IPS-15b (cell line): Measurements from ENCODE around the gene CCSER1.
"Not testable (repeated sequence)": the region's sequence is repeated elsewhere in the genome, so short reads cannot be mapped to it uniquely, and the experiment has no call there.

ENCODE experiments used
- H3K27me3 ChIP-seq: one replicate; pipeline ENCODE4 v1.6.1; 2013; ENCODE audit warnings: low read length; ENCODE audit not compliant: control insufficient read depth, insufficient read depth
- H3K36me3 ChIP-seq: one replicate; pipeline ENCODE4 v1.6.1; 2013; ENCODE audit warnings: low read length; ENCODE audit not compliant: control insufficient read depth, insufficient read depth
- H3K4me1 ChIP-seq: one replicate; pipeline ENCODE4 v1.6.1; 2013; ENCODE audit warnings: mild to moderate bottlenecking, low read length; ENCODE audit not compliant: control insufficient read depth, insufficient read depth
- H3K4me3 ChIP-seq: one replicate; pipeline ENCODE4 v1.5.1; 2013; ENCODE audit warnings: low read depth, low read length
- H3K9ac ChIP-seq: one replicate; pipeline ENCODE4 v1.6.1; 2013; ENCODE audit warnings: low read depth, mild to moderate bottlenecking, low read length
- H3K9me3 ChIP-seq: one replicate; pipeline ENCODE4 v1.6.1; 2013; ENCODE audit warnings: mild to moderate bottlenecking, low read length; ENCODE audit not compliant: control insufficient read depth, insufficient read depth

The CCSER1 gene

DNA sequence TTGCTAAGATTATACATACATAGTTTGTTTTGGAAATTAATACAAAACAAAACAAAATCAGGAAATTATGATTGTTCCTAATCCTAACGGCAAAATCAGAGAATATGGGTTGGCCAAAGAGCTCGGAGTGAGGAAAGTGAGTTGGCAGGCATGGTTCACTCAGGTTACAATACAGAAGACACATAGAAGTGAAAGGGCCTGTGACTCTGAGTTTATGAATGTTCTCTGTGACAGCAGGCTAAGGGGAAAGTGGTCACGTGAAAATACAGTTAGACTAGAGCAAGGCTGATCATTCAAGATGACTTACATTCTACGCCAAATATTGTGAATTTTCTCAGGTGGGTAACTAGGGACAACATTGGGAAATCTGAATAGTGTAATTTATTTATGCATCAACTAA, 1001.3 kb downstream of the CCSER1 start:
- Histone ChIP-seq H3K4me1 (peaks cover 4% of the 10 kb centered on the region), H3K9me3 (no peaks in the 10 kb centered on the region), H3K36me3 (no peaks in the 10 kb centered on the region), H3K9ac (no peak overlapping the region), H3K4me3 (no peak overlapping the region), H3K27me3 (no peaks in the 10 kb centered on the region)

DNA sequence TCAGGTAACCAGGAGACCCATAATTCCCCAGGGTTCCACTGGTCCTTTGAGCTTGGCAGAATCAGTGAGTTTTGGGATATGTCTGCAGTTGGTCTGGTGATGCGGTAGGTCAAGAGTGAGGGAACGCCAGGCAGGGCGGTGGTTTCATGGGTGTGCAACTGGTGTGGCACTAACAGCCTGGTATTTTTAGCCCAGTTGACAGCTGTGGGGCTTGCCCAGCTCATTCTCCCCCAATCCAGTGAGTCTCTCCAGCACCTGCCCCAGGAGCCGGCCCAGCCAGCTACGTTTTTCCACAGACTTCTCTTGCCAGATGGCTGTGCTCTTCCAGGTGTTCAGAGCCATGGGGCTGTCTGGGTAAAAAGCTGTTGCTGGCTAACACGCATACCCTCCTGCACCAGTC, 1019.9 kb downstream of the CCSER1 start:
- no peaks in the 10 kb centered on the region for H3K36me3 ChIP-seq
- H3K9me3 ChIP-seq = no peaks in the 10 kb centered on the region
- no peak overlapping the region for H3K9ac ChIP-seq
- H3K27me3 ChIP-seq = no peaks in the 10 kb centered on the region
- no peaks in the 10 kb centered on the region for H3K4me1 ChIP-seq
- H3K4me3 ChIP-seq = no peak overlapping the region

DNA sequence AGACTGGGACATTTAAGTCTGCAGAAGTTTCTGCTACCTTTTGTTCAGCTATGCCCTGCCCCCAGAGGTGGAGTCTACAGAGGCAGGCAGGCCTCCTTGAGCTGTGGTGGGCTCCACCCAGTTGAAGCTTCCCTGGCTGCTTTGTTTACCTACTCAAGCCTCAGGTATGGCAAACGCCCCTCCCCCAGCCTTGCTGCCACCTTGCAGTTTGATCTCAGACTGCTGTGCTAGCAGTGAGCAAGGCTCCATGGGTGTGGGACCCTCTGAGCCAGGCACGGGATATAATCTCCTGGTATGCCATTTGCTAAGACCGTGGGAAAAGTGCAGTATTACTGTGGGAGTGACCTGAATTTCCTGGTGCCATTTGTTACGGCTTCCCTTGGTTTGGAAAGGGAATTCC, 1026.8 kb downstream of the CCSER1 start:
- H3K9me3 ChIP-seq, H3K4me1 ChIP-seq, H3K4me3 ChIP-seq, H3K9ac ChIP-seq, H3K36me3 ChIP-seq, H3K27me3 ChIP-seq: not testable (repeated sequence)

DNA sequence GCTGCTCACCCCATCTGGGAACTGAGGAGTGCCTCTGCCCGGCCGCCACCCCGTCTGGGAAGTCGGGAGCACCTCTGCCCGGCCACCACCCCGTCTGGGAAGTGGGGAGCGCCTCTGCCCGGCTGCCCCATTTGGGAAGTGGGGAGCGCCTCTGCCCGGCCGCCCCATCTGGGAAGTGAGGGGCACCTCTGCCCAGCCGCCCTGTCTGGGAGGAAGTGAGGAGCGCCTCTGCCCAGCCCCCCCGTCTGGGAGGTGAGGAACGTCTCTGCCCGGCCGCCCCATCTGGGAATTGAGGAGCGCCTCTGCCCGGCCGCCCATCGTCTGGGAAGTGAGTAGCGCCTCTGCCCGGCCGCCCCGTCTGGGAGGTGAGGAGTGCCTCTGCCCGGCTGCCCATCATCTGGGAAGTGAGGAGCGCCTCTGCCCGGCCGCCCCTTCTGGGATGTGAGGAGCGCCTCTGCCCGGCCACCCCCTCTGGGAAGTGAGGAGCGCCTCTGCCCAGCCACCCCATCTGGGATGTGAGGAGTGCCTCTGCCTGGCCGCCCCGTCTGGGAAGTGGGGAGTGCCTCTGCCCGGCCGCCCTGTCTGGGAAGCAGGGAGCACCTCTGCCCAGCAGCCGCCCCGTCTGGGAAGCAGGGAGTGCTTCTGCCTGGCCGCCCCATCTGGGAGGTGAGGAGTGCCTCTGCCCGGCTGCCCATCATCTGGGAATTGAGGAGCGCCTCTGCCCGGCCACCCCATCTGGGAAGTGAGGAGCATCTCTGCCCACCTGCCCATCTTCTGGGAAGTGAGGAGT, 1040.9 kb downstream of the CCSER1 start:
- not testable (repeated sequence) for H3K36me3 ChIP-seq, H3K9ac ChIP-seq, H3K9me3 ChIP-seq, H3K4me3 ChIP-seq, H3K27me3 ChIP-seq, H3K4me1 ChIP-seq

DNA sequence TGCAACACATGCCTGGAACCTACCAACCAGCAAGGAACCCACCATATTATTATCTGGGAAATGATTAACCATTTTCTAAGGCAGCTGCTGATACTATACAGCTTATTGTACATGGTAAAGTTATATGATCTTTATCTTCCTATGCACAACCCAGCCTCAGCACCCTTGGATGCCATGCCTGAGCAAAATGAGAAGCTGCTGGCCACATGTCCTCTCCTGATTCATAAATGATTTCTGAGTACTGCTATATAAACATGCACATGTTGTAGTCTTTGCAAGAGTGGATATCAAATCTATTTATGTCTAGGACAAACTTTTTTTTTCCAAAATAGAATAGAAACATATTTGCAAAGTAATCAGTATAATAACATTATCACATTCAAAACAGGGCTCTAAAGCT, 1043.6 kb downstream of the CCSER1 start:
- Histone ChIP-seq H3K36me3 (no peaks in the 10 kb centered on the region), H3K4me3 (no peak overlapping the region), H3K9me3 (no peaks in the 10 kb centered on the region), H3K27me3 (no peaks in the 10 kb centered on the region), H3K4me1 (no peaks in the 10 kb centered on the region), H3K9ac (no peak overlapping the region)

DNA sequence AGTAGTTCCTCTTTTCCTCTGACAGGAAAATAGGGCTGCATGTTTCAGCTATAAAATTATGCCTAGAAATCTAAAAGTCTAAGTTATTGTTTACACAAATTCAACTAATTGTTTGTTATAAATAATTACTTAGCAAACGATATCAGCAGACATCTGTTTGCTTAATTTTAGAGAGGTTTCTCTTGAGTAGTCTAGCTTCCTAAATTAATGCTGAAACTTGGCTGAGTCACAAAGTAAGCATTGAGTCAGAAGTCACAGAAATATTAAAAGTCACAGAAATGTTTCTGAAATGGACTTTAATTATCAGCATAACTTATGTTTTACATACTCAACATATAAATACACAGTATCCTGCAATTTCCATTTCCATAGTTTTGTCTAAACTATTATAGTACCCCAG, 1044.0 kb downstream of the CCSER1 start:
- Histone ChIP-seq H3K27me3 (no peaks in the 10 kb centered on the region), H3K9me3 (no peaks in the 10 kb centered on the region), H3K9ac (no peak overlapping the region), H3K4me3 (no peak overlapping the region), H3K36me3 (no peaks in the 10 kb centered on the region), H3K4me1 (no peaks in the 10 kb centered on the region)

DNA sequence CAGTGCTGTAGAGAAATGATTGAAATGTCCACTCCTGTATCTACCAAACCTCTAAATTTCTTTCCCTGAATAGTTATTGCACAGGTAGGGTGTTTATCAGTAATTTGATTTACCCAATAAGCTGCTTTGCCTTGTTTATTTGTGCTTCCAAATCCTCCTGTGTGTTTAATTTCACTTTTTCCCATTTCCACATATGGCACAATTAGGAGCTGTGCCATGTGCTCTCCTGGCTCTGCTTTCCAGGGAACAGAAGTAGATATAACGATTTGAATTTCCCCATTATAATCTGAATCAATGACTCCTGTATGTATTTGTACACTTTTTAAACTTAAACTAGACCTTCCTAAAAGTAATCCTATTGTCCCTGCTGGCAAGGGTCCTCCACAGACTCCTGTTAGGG, 1057.9 kb downstream of the CCSER1 start:
- H3K27me3 ChIP-seq, H3K4me1 ChIP-seq, H3K36me3 ChIP-seq, H3K9ac ChIP-seq, H3K4me3 ChIP-seq, H3K9me3 ChIP-seq: not testable (repeated sequence)

DNA sequence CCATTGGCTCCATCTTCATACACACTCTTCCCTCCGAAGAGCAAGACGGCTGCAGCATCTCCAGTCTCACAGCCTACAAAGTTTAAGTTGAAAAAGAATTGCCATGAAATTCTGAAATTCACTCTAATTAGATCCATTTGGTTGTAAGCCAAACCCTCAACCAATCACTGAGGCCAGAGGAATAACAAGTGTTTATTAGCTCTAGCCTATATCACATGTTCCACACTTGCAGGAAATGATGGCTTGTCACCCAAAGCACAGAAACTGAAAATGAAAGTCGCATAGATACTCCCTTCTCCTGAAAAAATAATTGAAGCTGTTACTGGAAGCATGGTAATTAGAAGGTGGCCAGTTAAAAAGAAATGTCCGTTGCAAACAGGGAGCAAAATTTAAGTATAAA, 1071.8 kb downstream of the CCSER1 start:
- no peak overlapping the region for H3K4me3 ChIP-seq
- no peaks in the 10 kb centered on the region for H3K36me3 ChIP-seq
- H3K9me3 ChIP-seq = no peaks in the 10 kb centered on the region
- H3K9ac ChIP-seq = no peak overlapping the region
- no peaks in the 10 kb centered on the region for H3K4me1 ChIP-seq
- H3K27me3 ChIP-seq = no peaks in the 10 kb centered on the region

DNA sequence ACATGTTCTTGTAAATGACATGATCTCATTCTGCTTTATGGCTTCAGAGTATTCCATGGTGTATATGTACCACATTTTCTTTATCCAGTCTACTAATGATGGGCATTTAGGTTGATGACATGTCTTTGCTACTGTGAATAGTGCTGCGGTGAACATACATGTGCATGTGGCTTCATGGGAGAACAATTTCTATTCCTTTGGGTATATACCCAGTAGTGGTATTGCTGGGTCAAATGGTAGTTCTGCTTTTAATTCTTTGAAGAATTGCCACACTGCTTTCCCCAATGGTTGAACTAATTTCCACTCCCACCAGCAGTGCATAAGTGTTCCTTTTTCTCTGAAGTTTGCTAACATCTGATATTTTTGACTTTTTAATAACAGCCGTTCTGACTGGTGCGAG, 1080.3 kb downstream of the CCSER1 start:
- Histone ChIP-seq H3K9me3 (no peaks in the 10 kb centered on the region), H3K4me3 (no peak overlapping the region), H3K4me1 (peaks cover 6% of the 10 kb centered on the region), H3K9ac (no peak overlapping the region), H3K36me3 (no peaks in the 10 kb centered on the region), H3K27me3 (no peaks in the 10 kb centered on the region)

DNA sequence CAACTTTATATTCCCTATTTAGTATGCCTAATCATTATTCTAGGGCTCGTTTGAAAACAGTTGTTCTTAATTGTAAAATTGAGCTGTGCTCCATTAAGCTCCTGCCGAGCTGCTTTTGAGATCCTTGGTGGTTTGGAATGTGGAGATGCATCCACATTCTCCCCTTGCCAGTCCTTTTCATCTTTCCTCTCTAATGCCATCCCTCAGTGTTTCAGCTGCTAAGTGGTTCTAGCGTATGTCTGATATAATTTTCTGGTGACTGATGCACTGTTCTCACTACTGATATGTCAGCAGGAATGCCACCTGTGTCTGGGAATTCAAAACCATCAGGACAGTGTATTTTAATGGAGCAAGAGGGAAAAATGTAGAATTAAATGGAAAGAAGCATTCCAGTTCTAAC, 1085.0 kb downstream of the CCSER1 start:
- H3K27me3 ChIP-seq = no peaks in the 10 kb centered on the region
- no peaks in the 10 kb centered on the region for H3K9me3 ChIP-seq
- H3K36me3 ChIP-seq = no peaks in the 10 kb centered on the region
- no peak overlapping the region for H3K9ac ChIP-seq
- H3K4me1 ChIP-seq = no peaks in the 10 kb centered on the region
- H3K4me3 ChIP-seq = no peak overlapping the region

DNA sequence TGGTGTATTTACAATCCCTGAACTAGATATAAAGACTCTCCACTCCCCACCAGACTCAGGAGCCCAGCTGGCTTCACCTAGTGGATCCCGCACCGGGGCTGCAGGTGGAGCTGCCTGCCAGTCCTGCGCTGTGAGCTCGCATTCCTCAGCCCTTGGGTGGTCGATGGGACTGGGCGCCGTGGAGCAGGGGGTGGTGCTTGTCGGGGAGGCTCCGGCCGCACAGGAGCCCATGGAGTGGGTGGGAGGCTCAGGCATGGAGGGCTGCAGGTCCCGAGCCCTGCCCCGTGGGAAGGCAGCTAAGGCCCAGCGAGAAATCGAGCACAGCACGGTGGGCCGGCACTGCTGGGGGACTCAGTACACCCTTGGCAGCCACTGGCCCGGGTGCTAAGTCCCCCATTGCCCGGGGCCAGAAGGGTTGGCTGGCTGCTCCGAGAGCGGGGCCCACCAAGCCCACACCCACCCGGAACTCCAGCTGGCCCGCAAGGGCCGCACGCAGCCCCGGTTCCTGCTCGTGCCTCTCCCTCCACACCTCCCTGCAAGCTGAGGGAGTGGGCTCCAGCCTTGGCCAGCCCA, 1090.7 kb downstream of the CCSER1 start:
- not testable (repeated sequence) for H3K9me3 ChIP-seq, H3K36me3 ChIP-seq, H3K9ac ChIP-seq, H3K27me3 ChIP-seq, H3K4me3 ChIP-seq, H3K4me1 ChIP-seq

DNA sequence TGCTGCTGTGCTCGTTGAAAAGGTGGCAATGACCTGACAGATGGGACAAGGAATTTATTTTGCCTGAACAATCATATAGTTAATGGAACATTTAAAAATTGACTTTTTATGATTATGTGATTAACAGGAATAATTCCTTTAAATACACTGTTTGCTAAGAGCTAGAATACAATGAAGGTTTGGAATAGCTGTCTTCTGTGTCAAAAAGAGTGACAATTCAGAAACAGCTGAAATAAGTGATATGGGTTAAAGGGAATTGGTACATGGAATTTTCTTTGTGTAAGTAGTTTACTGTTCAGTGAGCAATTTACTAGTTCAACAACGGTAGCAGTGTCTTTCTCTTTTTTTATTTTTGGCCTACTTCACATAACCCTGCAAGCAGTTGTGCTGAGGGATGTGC, 1093.1 kb downstream of the CCSER1 start:
- Histone ChIP-seq H3K4me3 (no peak overlapping the region), H3K9ac (no peak overlapping the region), H3K27me3 (no peaks in the 10 kb centered on the region), H3K36me3 (no peaks in the 10 kb centered on the region), H3K4me1 (peaks cover 3% of the 10 kb centered on the region), H3K9me3 (no peaks in the 10 kb centered on the region)
